HG02763 (cell line): ENCODE results near the gene GM2A.
A peak's percentile ranks its signal among the peaks of the same experiment; 100 is the strongest.

Experiments used
- ATAC-seq: cut with Tn5 transposase; IDR thresholded peaks from one replicate; pipeline ENCODE4 v1.9.1; 2021; ENCODE audit warnings: mild to moderate bottlenecking, moderate library complexity; ENCODE audit not compliant: unreplicated experiment

GM2A gene

GRCh38 chr5:151252762-151253604 lies at the start of gene GM2A:
Gene GM2A (plus strand): TSS chr5:151253185. CDS start chr5:151253217, 32 bp downstream.
- ATAC-seq, result peak; percentile 74

- ATAC-seq, result no peak
Measured at GRCh38 chr5:151204051-151204450, 48.9 kb upstream of the GM2A start.

DNA sequence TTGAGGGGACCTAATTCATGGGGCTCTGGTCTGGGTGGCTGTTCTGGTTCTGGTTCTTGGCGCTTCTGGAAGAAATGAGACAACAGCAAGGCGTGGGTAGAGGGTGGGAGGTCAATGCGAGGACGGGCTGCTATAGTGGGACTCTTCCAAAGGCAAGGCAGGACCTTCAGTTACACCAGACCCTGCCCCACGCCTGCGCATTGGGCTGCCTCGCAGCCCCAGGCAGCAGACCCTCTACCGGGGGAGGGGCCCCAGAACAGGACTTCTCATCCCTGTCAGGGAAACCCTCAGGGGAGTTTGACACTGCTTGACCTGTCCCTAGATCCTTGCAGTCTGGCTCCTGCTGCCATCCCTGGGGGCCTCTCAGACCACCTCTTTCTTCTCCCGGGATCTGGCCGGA lies 47.6 kb upstream of the GM2A start:
- no peak for ATAC-seq

DNA sequence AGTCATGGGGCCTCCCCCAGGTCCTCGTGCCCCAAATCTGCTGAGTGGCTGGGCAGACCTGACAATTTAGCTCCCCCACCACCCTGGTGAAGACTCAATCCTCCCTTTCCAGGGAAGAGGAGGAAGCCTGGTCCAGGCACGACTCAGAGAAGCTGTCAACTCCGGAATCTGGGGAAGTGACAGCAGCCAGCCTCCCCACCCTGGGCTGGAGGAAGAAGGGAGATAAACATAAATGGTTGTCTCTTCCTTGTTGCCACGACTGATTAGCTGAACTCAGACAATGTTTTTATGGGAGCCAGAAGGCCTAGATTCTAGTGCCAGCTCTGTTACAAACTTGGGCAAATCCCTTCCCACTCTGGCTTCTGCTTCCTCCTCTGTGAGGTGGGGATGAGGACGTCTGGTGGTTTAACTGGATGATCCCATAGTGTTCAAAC lies 44.5 kb upstream of the GM2A start:
- ATAC-seq, result no peak

GRCh38 chr5:151212406-151212798 lies 40.6 kb upstream of the GM2A start:
- peak; percentile 2 for ATAC-seq

- ATAC-seq, result peak; percentile 79
Measured at GRCh38 chr5:151213803-151214613, 39.0 kb upstream of the GM2A start.

DNA sequence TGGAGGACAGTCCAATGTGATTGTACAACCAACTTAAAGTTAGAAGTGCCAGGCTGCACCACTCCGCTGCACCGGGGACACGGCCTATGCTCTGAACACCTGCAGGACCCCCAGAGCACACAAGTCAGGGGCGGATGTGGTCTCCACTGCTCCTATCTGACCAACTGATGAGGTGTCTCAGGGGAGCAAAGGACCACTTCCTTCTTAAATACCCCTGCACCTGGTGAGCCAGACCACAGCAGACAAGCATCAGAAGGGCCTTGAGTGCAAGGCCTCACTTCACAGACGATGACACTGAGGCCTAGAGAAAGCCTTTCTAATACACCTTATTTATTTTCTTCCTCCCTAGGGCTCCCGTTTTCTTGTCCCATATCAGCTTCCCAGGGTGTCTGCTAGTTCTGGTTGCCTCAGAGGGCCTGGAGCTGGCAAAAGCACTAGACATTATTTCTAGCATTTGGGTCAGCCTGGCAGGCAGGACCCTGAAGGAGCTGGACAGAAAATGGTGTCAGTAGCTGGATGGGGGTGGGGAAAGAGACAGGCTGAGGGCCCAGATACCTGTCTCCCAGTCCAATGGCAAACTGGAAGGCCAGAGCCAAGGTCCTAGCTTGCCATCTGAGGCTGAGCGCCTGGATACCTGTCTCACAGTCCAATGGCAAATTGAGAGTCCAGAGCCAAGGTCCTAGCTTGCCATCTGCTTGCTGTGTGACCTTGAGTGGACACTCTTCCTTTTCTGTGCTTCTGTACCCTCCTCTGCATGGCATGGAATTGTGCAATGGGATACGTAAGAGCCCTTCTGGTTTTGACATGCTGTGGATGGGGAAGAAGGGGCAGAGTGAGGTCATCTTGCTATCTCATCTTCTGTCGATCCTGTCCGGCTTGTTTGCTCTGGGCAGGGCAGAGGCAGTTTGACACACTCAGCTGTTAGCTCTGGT lies 38.1 kb upstream of the GM2A start:
- peak; percentile 55 for ATAC-seq

DNA sequence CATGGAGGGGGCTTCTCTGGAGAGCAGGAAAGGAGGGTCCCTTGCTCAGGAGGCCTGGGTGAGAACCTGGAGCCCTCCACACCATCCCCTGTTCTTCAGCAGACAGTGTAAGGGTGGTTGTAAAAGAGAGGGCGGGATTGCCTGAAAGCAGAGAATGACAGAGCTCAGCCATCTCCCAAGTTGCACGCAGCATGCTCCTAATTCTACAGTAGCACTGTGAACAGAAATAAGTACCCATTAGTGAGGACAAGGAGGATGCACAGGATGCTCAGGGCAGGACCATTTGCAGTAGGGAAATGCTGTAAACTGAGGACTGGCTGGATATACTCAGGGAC lies 37.5 kb upstream of the GM2A start:
- no peak for ATAC-seq

DNA sequence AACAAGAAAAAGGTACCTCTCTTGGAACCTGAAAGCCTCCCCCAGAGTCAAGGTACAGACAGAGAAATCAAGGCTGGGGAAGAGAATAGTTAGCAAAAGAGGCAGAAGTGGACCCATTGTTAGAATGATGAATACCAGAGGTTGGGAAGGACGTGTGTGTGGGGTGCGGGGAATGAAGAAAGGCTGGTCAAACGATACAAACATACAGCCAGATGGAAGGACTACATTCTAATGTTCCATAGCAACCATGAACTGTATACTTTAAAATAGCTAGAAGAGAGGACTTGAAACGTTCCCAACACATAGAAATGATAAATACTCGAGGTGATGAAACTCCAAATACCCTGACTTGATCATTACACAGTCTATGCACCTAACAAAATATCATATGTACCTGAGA lies 36.2 kb upstream of the GM2A start:
- no peak for ATAC-seq

DNA sequence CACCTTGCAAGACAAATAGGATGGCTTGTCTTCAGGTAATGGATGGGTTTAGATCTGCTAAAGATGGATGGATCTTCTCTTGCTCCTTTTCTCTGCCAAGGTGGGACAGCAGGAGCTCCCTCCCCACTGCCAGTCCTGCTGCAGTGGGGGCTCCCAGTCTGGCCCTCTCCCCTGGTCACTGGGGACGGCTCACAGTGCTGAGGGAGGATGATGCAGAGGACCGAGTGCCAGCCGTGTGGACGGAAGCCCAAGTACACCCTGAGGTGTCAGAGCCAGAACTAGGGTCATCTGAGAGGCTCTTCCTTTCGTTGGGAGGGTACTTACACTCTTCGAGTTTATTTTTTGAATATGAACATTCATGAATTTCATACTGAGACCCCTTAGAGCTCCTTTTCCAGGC lies 34.8 kb upstream of the GM2A start:
- ATAC-seq, result no peak

GRCh38 chr5:151219138-151219537 lies 33.8 kb upstream of the GM2A start:
- no peak for ATAC-seq

DNA sequence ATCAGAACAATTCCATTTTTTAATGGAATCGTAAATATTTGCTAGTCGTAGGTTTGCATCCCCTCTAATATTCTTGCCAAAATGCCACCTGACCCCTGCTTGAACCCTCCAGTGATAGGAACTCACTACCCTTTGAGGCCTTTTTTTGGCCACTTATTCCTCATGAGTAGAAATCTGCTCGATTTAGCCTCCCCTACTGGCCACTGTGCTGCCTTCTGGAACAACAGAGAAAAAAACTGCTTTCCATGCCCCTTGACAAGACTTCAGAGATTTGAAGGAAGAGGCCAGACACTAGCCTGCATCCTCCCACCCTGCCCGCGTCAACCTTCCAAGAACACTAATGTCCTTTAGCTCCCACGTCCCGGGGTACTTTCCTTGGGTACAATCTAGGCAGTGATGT lies 33.2 kb upstream of the GM2A start:
- ATAC-seq, result no peak

DNA sequence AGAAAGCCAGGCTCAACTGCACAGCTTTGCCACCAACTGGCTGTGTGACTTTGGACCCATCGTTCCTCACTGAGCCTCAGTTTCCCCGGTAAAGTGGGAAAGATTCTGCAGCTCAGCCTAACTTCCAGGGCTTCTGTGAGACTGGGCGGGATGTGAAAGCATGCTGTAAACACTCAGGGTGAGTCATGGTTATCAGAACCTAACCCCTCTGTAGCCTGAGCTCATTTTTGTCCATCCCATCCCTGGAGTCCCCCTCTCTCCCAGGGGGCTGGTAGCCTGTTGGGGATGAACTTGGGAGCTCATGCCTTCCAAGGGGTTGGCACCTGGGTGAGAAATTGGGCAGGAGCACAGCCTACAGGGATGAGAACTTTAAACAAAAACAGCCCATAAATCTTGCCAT lies 31.4 kb upstream of the GM2A start:
- no peak for ATAC-seq

- ATAC-seq, result no peak
Measured at GRCh38 chr5:151222054-151222789, 30.8 kb upstream of the GM2A start.

- peak; percentile 58 for ATAC-seq
Measured at GRCh38 chr5:151222790-151223446, 30.1 kb upstream of the GM2A start.

GRCh38 chr5:151223447-151224264 lies 29.3 kb upstream of the GM2A start, which contains the start of gene CCDC69:
Gene CCDC69 (minus strand): TSS chr5:151224092. CDS start chr5:151223970, 122 bp downstream.
- ATAC-seq, result peak; percentile 67

DNA sequence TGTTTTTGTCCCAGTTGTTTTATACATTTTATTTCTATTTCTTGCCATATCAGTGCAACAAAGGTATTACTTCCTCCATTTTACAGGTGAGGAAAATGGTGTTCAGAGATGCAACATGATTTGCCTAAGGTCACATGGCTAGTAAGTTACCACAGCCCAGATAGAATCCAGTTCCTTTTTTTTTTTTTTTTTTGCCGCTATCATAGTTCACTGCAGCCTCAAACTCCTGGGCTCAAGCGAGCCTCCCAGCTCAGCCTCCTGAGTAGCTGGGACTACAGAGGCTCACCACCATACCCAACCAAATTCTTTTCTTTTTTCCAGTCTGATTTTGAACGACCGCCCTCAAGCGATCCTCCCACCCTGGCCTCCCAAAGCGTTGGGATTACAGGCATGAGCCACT lies 28.6 kb upstream of the GM2A start:
- ATAC-seq, result peak; percentile 37

DNA sequence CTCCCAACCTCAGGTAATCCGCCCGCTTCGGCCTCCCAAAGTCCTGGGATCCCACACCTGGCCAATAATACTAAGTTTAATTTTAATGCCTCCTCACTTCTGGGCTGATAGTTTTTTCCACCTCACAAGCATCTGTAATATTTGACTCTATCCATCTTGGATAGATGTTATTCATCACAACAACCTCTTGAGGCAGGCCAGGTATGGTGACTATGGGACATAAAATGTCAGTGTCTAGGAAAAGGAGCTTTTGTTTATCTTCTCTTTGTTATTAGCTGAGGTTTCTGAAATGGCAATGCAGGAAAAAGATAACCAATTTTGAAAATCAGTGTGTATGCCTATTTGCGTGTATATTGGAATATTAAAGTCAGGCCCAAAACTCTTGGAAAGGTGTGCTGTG lies 27.9 kb upstream of the GM2A start:
- ATAC-seq, result no peak

DNA sequence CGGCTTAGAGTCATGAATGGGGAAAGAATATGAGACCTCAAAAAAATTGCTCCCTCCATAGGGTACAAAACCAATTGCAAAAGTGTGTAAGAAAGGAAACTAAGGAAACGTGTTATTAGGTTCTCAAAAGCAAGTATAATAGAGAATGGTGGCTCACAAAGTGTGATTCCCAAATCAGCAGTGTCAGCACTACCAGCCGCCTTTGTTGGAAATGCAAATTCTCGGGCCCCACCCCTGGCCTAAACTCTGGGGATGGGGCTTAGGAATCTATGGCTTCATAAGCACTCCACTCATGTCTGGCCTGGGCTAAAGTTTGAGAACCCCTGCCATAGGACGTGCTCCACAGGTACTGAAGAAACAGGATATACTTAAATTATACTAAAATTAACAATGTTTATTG lies 27.5 kb upstream of the GM2A start:
- ATAC-seq, result no peak
